RWPE2 (cell line): ENCODE data around the gene COL25A1.

ENCODE experiments used
- ATAC-seq: fragments of 200-7000 bp; cut with Tn5 transposase; 3 replicates; pipeline ENCODE4 v1.9.1; 2021; ENCODE audit warnings: low read depth
- DNase-seq: peaks from one replicate; pipeline ENCODE4 v3.0.0-alpha.2; 2020; ENCODE audit warnings: low spot score
- H3K27ac ChIP-seq: fragments of 450-650 bp; 2 replicates; pipeline ENCODE4 v1.5.1; 2017; ENCODE audit warnings: mild to moderate bottlenecking; ENCODE audit not compliant: poor library complexity, severe bottlenecking
- H3K27me3 ChIP-seq: fragments of 250-450 bp; sonication (Bioruptor Pico); 2 replicates; pipeline ENCODE4 v1.5.1; 2021; ENCODE audit warnings: mild to moderate bottlenecking, moderate library complexity; ENCODE audit not compliant: insufficient read depth, poor library complexity, severe bottlenecking
- H3K36me3 ChIP-seq: fragments of 250-450 bp; sonication (Bioruptor Pico); 2 replicates; pipeline ENCODE4 v1.5.1; 2020; ENCODE audit warnings: low read depth, mild to moderate bottlenecking, moderate library complexity
- H3K4me1 ChIP-seq: fragments of 250-450 bp; sonication (Bioruptor Pico); 2 replicates; pipeline ENCODE4 v1.5.1; 2021; ENCODE audit warnings: mild to moderate bottlenecking, moderate library complexity; ENCODE audit not compliant: insufficient read depth, poor library complexity, severe bottlenecking
- H3K4me3 ChIP-seq: fragments of 250-450 bp; sonication (Bioruptor Pico); 2 replicates; pipeline ENCODE4 v1.5.1; 2021; ENCODE audit warnings: mild to moderate bottlenecking, moderate library complexity; ENCODE audit not compliant: severe bottlenecking
- H3K9me3 ChIP-seq: fragments of 250-450 bp; sonication (Bioruptor Pico); 2 replicates; pipeline ENCODE4 v1.5.1; 2021; ENCODE audit warnings: mild to moderate bottlenecking, moderate library complexity; ENCODE audit not compliant: severe bottlenecking
- TF ChIP-seq, protein P1 (sequence below): fragments of 450-650 bp; IDR thresholded peaks from one replicate; pipeline ENCODE4 v1.5.1; 2017; ENCODE audit warnings: mild to moderate bottlenecking, moderate library complexity; ENCODE audit not compliant: poor library complexity, severe bottlenecking

The COL25A1 gene

DNA sequence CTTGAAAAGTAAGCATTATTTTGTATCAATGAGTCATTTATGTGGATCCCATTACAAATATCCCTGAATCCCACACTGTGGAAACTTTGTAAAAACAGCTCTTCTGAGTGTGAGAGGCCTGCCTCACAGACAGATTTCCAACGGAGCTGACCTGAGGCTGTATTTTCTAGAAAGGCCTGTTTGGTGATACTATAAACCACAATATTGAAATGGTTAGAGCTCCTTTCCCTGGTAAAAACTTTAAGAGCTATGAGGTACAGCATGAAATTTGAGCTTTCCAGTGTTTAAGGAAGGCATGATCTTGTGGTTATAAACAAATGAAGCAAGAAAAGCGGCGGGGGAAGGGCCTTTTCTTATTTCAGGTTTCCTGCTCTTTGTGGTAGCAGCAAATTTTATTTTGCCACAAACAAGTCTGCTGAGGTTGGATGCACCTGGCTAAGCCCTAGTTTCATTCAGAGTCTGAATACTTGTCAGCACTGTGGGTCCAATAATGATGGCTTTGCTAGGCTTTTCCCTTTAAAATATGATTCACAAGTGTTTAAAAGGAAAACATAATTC is 452.8 kb downstream of the COL25A1 start:
- ATAC-seq (peak; percentile 92), DNase-seq (no peak)
- peak overlapping the region; percentile 67 for H3K27ac ChIP-seq
- no peaks in the 10 kb centered on the region for H3K9me3 ChIP-seq
- H3K4me1 ChIP-seq: peaks cover 19% of the 10 kb centered on the region
- H3K36me3 ChIP-seq: no peaks in the 10 kb centered on the region
- TF ChIP-seq, protein P1, sequence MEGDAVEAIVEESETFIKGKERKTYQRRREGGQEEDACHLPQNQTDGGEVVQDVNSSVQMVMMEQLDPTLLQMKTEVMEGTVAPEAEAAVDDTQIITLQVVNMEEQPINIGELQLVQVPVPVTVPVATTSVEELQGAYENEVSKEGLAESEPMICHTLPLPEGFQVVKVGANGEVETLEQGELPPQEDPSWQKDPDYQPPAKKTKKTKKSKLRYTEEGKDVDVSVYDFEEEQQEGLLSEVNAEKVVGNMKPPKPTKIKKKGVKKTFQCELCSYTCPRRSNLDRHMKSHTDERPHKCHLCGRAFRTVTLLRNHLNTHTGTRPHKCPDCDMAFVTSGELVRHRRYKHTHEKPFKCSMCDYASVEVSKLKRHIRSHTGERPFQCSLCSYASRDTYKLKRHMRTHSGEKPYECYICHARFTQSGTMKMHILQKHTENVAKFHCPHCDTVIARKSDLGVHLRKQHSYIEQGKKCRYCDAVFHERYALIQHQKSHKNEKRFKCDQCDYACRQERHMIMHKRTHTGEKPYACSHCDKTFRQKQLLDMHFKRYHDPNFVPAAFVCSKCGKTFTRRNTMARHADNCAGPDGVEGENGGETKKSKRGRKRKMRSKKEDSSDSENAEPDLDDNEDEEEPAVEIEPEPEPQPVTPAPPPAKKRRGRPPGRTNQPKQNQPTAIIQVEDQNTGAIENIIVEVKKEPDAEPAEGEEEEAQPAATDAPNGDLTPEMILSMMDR: no peak
- H3K4me3 ChIP-seq: no peak overlapping the region
- no peaks in the 10 kb centered on the region for H3K27me3 ChIP-seq

DNA sequence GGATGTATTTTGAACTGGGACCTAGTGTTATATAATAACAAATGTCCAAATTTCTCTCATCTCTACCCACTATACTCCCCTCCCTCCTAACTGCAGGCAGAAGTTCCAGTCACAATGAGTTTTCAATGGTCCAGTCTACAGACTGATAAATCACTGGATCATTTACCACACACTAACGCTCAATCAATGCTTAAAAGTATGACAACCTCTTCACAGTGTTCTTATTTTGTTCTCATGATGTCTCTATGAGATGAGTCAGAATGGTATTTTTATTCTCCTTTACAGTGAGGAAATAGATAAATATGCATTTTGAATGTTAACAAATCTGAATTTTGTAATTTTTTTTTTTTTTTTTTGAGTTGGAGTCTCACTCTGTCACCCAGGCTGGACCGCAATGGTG is 455.9 kb downstream of the COL25A1 start:
- H3K27me3 ChIP-seq: no peaks in the 10 kb centered on the region
- TF ChIP-seq, protein P1: no peak
- no peak for ATAC-seq
- H3K4me3 ChIP-seq: no peak overlapping the region
- no peak for DNase-seq
- H3K36me3 ChIP-seq: no peaks in the 10 kb centered on the region
- no peak overlapping the region for H3K27ac ChIP-seq
- peaks cover 19% of the 10 kb centered on the region for H3K4me1 ChIP-seq
- no peaks in the 10 kb centered on the region for H3K9me3 ChIP-seq

DNA sequence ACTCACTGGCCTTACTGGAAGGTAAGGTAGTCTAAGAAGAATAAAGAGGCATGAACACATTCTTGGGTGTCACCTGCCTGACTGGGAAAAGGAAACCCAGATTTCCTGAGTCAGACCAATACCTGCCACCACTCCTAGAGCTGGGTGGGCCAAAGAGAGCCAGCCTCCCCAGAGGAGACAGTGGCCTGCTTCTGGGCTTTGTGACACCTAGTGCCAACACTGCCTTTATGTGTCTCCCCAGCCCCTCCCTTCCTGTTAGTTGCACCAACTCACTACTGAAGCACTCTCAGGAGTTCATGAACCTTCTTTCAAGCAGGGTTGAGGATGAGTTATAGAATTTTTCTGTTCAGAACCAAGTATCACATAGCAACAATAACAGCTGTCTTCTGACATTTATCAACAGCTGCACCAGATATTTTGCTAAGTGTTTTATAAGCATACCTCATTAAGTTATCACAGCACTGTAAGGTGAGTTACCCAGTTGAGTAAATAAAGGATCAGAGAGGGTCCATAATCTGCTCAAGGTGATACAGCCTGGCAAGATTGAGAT is 462.0 kb downstream of the COL25A1 start:
- ATAC-seq: no peak
- TF ChIP-seq, protein P1: no peak
- no peak for DNase-seq
- H3K36me3 ChIP-seq: no peaks in the 10 kb centered on the region
- no peaks in the 10 kb centered on the region for H3K9me3 ChIP-seq
- no peaks in the 10 kb centered on the region for H3K27me3 ChIP-seq
- no peaks in the 10 kb centered on the region for H3K4me1 ChIP-seq
- H3K4me3 ChIP-seq: no peak overlapping the region
- no peak overlapping the region for H3K27ac ChIP-seq

DNA sequence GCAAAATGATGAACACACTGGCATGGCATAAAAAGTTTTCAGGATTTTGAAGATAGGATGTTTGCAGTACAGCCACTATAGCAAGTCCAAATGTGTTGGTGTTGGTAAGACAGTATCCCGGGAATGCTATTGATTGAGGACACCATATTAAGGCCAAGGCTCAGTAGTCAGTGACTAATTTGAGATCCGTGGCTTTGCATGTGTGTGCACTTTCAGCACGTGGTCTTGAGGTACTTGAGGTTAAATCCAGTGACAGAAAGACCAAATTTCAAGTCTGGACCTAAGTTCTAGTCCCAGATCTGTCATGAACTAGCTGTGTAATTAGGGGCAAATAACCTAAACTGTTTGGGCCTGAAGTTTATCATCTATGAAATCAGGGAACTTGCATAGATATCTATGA is 463.1 kb downstream of the COL25A1 start:
- no peak overlapping the region for H3K4me3 ChIP-seq
- TF ChIP-seq, protein P1: no peak

DNA sequence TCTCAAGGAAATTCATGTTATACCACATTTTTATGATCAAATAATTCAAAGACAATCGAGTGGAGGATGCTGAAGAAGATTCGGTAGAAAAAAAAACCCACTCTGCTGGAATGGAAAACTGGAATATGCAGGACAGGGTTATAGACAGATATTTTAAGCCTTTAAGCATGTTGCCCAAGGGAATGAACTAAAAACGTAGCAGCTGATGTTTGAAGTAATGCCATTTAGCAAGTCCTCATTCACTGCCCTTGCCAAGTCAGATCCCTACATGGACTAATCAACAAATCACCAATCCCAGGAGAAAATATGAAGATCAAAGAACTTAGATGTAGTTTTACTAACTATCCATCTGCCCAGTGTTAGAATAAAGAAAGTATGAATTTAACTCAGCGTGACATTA is 464.0 kb downstream of the COL25A1 start:
- no peak for ATAC-seq
- no peaks in the 10 kb centered on the region for H3K27me3 ChIP-seq

More for the DNA sequence above, 463.1 kb downstream of the COL25A1 start:
- DNase-seq (no peak), ATAC-seq (no peak)
- H3K36me3 ChIP-seq: no peaks in the 10 kb centered on the region
- no peaks in the 10 kb centered on the region for H3K9me3 ChIP-seq
- H3K27me3 ChIP-seq: no peaks in the 10 kb centered on the region
- peaks cover 4% of the 10 kb centered on the region for H3K4me1 ChIP-seq
- H3K27ac ChIP-seq: no peak overlapping the region

More for the DNA sequence above, 464.0 kb downstream of the COL25A1 start:
- H3K27ac ChIP-seq: no peak overlapping the region
- DNase-seq: no peak
- TF ChIP-seq, protein P1: no peak
- no peak overlapping the region for H3K4me3 ChIP-seq
- H3K4me1 ChIP-seq: peaks cover 12% of the 10 kb centered on the region
- H3K9me3 ChIP-seq: no peaks in the 10 kb centered on the region
- no peaks in the 10 kb centered on the region for H3K36me3 ChIP-seq
